Middle frontal gyrus (tissue), 1 donor: ENCODE measurements around the gene TOX4.
"Not testable (repeated sequence)": the region's sequence is repeated elsewhere in the genome, so short reads cannot be mapped to it uniquely, and the experiment has no call there.

ENCODE experiments used
- DNase-seq: peaks from one replicate; pipeline ENCODE4 v3.0.0-alpha.2; 2015; ENCODE audit warnings: low spot score; ENCODE audit errors: extremely low spot score

TOX4 gene

GRCh38 chr14:21534576-21534975 lies 57.6 kb downstream of the TOX4 start:
- DNase-seq, result no peak

- DNase-seq, result no peak
These were observed 58.8 kb downstream of the TOX4 start for GRCh38 chr14:21535545-21536417.

DNA sequence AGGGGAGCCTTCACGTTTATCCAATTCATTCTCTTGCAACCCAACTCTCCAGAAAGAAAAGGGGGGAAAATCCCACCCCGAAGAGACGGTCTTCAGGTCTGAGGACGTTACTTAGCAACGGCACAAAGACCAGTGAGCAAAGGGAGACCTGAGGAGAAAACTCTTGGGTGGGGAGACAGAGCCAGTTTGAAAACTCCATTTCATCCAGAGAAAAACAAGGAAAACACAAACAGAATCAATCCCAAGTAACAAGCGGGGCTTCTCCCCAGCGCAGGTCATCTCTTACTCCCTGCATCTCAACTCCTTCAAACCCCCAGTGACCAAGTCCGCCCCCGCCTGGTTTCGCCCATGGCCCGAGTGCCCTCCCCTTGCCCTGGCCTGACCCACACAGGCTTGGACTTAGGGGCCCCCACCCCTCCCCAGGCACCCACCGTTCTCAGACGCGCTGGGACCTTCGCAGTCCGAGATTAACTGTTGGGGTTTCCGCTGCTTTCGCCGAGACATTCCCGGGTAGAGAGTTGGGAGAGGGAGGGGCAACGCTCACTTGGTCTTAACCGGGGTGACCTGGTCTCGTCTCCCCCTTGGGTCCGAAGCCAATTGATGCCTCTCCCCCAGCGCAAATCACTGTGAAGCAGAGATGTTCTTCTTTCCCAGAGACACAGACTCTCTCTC lies 59.6 kb downstream of the TOX4 start:
- no peak for DNase-seq

- no peak for DNase-seq
These were observed 60.1 kb downstream of the TOX4 start for GRCh38 chr14:21537090-21537424.

GRCh38 chr14:21539189-21539940 lies 62.4 kb downstream of the TOX4 start:
- DNase-seq, result no peak

GRCh38 chr14:21541413-21542074 lies 64.5 kb downstream of the TOX4 start:
- DNase-seq, result no peak

DNA sequence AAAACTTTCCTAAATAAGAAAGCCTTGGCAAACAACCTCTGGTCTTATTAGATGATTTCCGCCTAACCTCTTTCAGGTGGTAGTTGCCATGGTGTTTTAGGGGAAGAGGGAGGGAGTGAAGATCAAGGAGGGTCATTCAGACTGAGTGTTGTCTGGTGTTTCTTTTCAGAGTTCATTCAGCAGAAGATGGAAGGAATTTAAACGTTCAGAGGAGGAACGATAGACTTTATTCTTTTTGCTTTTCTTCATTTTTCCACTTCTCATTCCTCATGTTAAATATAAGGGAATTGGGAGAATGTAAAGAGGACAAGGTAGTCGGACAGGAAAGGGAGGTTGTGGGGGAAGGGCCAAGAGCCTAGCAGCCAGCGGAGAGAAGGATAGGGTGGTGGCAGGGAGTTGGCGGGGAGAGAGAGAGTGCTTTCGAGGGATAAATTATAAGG lies 66.5 kb downstream of the TOX4 start:
- no peak for DNase-seq

GRCh38 chr14:21543963-21544362 lies 67.0 kb downstream of the TOX4 start:
- DNase-seq, result no peak

GRCh38 chr14:21544588-21544987 lies 67.6 kb downstream of the TOX4 start:
- not testable (repeated sequence) for DNase-seq
